K562 (cell line): Measurements from ENCODE around the gene TMEM107. TPM values are rescaled to one million over a fixed set of nuclear protein-coding genes. Genes with fewer than 3 reads are reported as not detected.
A peak's percentile ranks its signal among the peaks of the same experiment; 100 is the strongest.

Experiments
- ASH1L ChIP-seq: fragments of 450-650 bp; IDR thresholded peaks from 2 replicates; pipeline ENCODE4 v1.6.1; 2018; ENCODE audit warnings: borderline replicate concordance, mild to moderate bottlenecking, low read depth; ENCODE audit not compliant: partially characterized antibody
- EGR1 ChIP-seq: fragments of 450-650 bp; conservative IDR thresholded peaks from 2 replicates; pipeline ENCODE4 v1.6.1; 2017; ENCODE audit warnings: mild to moderate bottlenecking
- ETS2 ChIP-seq: IDR thresholded peaks from 2 replicates; pipeline ENCODE4 v1.6.1; 2016; ENCODE audit warnings: borderline replicate concordance, missing genetic modification characterization, mild to moderate bottlenecking, moderate library complexity, missing compliant biosample characterization; ENCODE audit not compliant: poor library complexity, severe bottlenecking
- HDAC8 ChIP-seq: fragments of 450-650 bp; IDR thresholded peaks from 2 replicates; pipeline ENCODE4 v1.6.1; 2016; ENCODE audit warnings: mild to moderate bottlenecking, missing genetic modification characterization, moderate library complexity, missing compliant biosample characterization
- MAFK ChIP-seq: IDR thresholded peaks from 2 replicates; pipeline ENCODE4 v1.6.1; 2011; ENCODE audit warnings: low read length, improper control_type of control experiment
- NR2F6 ChIP-seq: fragments of 450-650 bp; formaldehyde crosslinking; IDR thresholded peaks from 2 replicates; pipeline ENCODE4 v1.4.0; 2020; ENCODE audit warnings: mild to moderate bottlenecking
- RFX7 ChIP-seq: fragments of 250-450 bp; sonication (Bioruptor Pico); IDR thresholded peaks from 2 replicates; pipeline ENCODE4 v1.5.1; 2021; ENCODE audit warnings: mild to moderate bottlenecking
- RHOXF2B ChIP-seq: fragments of 250-450 bp; sonication (Bioruptor Pico); conservative IDR thresholded peaks from 2 replicates; pipeline ENCODE4 v1.5.1; 2021
- XRCC5 ChIP-seq: fragments of 200-400 bp; formaldehyde crosslinking; IDR thresholded peaks from 2 replicates; pipeline ENCODE4 v1.6.1; 2017; ENCODE audit warnings: low read depth, mild to moderate bottlenecking, low read length
- ZNF224 ChIP-seq: sonication (generic); formaldehyde crosslinking; IDR thresholded peaks from 2 replicates; pipeline ENCODE4 v1.8.0; 2022; ENCODE audit warnings: mild to moderate bottlenecking, missing genetic modification reagents
- polyA plus RNA-seq, 8 experiments: library from polyadenylated mRNA; depleted of rRNA in 4 of 8; stranded (reverse) in 5 of 8; unstranded in 3 of 8; fragments of >200 nt; fragmentation: Nextera tagmentation in 2 of 8; fragmentation: Illumina TruSeq in 1 of 8; extraction: Ambion mirVana in 2 of 8; extraction: Trizol in 1 of 8; gene quantifications; 2 replicates each; pipeline versions ENCODE4 v1.2.1 to v1.2.3, GENCODE V29; 2011 to 2014; ENCODE audit warnings: inconsistent platforms in 1 of 8, missing spikeins in 1 of 8
- total RNA-seq, 7 experiments: library from RNA; depleted of rRNA in 6 of 7; stranded (reverse); fragments of >200 nt in 6 of 7; fragmentation: Illumina TruSeq in 2 of 7; extraction: Trizol in 2 of 7; gene quantifications; 2 replicates each; pipeline versions ENCODE4 v1.2.1 to v1.2.3, GENCODE V29; 2011 to 2021; ENCODE audit warnings: low replicate concordance in 1 of 7
- TF ChIP-seq, protein P1 (sequence below): sonication (generic); formaldehyde crosslinking; IDR thresholded peaks from 2 replicates; pipeline ENCODE4 v1.8.0; 2022; ENCODE audit warnings: missing genetic modification reagents, mild to moderate bottlenecking, borderline replicate concordance
- TF ChIP-seq, protein P2 (sequence below): fragments of 450-650 bp; IDR thresholded peaks from 2 replicates; pipeline ENCODE4 v1.6.1; 2014; ENCODE audit warnings: low read depth, mild to moderate bottlenecking, moderate library complexity, borderline replicate concordance
- TF ChIP-seq, protein P3 (sequence below): sonication (generic); formaldehyde crosslinking; IDR thresholded peaks from 2 replicates; pipeline ENCODE4 v1.8.1; 2022; ENCODE audit warnings: missing genetic modification reagents
- TF ChIP-seq, protein P4 (sequence below): fragments of 450-650 bp; IDR thresholded peaks from 2 replicates; pipeline ENCODE4 v1.6.1; 2018; ENCODE audit warnings: mild to moderate bottlenecking, low read depth; ENCODE audit not compliant: partially characterized antibody
- TF ChIP-seq, protein P5 (sequence below), 2 experiments: fragments of 450-650 bp in 1 of 2; sonication (generic) in 1 of 2; formaldehyde crosslinking in 1 of 2; IDR thresholded peaks in 1 of 2; conservative IDR thresholded peaks in 1 of 2; 2 replicates each; pipeline versions ENCODE4 v1.6.1 to v1.8.1; 2016 to 2023; ENCODE audit warnings: mild to moderate bottlenecking in 2 of 2, moderate library complexity in 2 of 2, inconsistent platforms in 1 of 2, missing genetic modification reagents in 1 of 2
- TF ChIP-seq, protein P6 (sequence below): fragments of 250-450 bp; sonication (Bioruptor Pico); IDR thresholded peaks from 2 replicates; pipeline ENCODE4 v1.4.0; 2020; ENCODE audit warnings: mild to moderate bottlenecking, moderate library complexity

TMEM107 gene
- total and polyA plus RNA-seq, 9 of the 15 experiments (the other 6 are each of a cell fraction or from before 2014, with no cell fraction given) = 7.1 to 26.2 (median 16.9) TPM

DNA sequence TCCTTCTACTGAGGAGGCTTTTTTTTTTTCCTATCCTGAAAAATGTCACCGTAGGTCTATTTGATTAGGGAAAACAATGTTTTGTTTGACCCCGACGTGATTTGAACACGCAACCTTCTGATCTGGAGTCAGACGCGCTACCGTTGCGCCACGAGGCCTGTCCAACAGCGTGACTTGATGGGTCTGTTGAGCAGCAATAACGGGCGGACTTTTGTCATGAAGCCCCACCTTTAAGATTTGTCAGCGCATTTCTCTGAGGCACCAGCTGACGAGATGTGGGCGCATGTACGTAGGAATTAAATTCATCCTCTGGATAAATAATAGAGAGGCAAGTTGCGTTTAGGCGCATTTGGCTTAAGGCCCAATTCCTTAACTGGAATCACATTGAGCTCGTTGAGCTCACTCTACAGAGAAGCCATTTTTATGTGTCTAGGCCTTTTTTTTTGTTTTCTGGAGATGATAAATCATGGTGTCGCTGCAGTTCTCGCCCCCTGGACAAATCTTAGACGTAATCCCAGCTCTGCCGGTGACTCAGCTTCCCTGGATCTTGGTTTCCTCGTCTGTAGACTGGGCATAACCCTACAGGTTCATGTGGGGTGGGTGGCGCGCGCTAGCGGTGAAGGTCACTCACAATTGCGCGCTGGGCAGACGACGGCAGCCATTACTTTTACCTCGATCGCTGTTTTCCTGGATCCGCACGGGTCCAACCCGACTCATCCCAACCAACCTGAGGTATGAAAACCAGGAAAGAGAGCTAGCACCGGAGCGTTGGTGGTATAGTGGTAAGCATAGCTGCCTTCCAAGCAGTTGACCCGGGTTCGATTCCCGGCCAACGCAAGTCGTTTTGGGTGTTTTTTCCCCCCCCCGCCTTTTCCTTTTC, 44.8 kb upstream of the TMEM107 start (continued):
- TF ChIP-seq, protein P1, sequence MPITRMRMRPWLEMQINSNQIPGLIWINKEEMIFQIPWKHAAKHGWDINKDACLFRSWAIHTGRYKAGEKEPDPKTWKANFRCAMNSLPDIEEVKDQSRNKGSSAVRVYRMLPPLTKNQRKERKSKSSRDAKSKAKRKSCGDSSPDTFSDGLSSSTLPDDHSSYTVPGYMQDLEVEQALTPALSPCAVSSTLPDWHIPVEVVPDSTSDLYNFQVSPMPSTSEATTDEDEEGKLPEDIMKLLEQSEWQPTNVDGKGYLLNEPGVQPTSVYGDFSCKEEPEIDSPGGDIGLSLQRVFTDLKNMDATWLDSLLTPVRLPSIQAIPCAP (CRISPR knock-in tag) = no peak
- TF ChIP-seq RHOXF2B (CRISPR knock-in tag) = no peak
- TF ChIP-seq ZNF224 (CRISPR knock-in tag) = no peak
- no peak; the same call in 1 of the 2 replicates for TF ChIP-seq EGR1
- no peak for TF ChIP-seq XRCC5
- TF ChIP-seq NR2F6 (CRISPR knock-in tag) = no peak
- no peak for TF ChIP-seq RFX7
- TF ChIP-seq, protein P2, sequence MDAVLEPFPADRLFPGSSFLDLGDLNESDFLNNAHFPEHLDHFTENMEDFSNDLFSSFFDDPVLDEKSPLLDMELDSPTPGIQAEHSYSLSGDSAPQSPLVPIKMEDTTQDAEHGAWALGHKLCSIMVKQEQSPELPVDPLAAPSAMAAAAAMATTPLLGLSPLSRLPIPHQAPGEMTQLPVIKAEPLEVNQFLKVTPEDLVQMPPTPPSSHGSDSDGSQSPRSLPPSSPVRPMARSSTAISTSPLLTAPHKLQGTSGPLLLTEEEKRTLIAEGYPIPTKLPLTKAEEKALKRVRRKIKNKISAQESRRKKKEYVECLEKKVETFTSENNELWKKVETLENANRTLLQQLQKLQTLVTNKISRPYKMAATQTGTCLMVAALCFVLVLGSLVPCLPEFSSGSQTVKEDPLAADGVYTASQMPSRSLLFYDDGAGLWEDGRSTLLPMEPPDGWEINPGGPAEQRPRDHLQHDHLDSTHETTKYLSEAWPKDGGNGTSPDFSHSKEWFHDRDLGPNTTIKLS = no peak
- no peak for TF ChIP-seq ETS2
- TF ChIP-seq MAFK = no peak; the same call in 1 of the 2 replicates
- TF ChIP-seq, protein P3, sequence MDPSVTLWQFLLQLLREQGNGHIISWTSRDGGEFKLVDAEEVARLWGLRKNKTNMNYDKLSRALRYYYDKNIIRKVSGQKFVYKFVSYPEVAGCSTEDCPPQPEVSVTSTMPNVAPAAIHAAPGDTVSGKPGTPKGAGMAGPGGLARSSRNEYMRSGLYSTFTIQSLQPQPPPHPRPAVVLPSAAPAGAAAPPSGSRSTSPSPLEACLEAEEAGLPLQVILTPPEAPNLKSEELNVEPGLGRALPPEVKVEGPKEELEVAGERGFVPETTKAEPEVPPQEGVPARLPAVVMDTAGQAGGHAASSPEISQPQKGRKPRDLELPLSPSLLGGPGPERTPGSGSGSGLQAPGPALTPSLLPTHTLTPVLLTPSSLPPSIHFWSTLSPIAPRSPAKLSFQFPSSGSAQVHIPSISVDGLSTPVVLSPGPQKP (CRISPR knock-in tag) = no peak
- TF ChIP-seq, protein P4, sequence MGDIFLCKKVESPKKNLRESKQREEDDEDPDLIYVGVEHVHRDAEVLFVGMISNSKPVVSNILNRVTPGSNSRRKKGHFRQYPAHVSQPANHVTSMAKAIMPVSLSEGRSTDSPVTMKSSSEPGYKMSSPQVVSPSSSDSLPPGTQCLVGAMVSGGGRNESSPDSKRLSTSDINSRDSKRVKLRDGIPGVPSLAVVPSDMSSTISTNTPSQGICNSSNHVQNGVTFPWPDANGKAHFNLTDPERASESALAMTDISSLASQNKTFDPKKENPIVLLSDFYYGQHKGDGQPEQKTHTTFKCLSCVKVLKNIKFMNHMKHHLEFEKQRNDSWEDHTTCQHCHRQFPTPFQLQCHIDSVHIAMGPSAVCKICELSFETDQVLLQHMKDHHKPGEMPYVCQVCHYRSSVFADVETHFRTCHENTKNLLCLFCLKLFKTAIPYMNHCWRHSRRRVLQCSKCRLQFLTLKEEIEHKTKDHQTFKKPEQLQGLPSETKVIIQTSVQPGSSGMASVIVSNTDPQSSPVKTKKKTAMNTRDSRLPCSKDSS = no peak
- TF ChIP-seq, protein P5, sequence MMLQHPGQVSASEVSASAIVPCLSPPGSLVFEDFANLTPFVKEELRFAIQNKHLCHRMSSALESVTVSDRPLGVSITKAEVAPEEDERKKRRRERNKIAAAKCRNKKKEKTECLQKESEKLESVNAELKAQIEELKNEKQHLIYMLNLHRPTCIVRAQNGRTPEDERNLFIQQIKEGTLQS (IDR thresholded peaks at IDR 0.05) = peak; percentile 65
- TF ChIP-seq, protein P5 (CRISPR knock-in tag; conservative IDR thresholded peaks at IDR 0.05) = 0 out of 2 replicates have a peak, but pooled peaks have one; percentile 57
- no peak for TF ChIP-seq HDAC8 (tag)
- TF ChIP-seq, protein P6, sequence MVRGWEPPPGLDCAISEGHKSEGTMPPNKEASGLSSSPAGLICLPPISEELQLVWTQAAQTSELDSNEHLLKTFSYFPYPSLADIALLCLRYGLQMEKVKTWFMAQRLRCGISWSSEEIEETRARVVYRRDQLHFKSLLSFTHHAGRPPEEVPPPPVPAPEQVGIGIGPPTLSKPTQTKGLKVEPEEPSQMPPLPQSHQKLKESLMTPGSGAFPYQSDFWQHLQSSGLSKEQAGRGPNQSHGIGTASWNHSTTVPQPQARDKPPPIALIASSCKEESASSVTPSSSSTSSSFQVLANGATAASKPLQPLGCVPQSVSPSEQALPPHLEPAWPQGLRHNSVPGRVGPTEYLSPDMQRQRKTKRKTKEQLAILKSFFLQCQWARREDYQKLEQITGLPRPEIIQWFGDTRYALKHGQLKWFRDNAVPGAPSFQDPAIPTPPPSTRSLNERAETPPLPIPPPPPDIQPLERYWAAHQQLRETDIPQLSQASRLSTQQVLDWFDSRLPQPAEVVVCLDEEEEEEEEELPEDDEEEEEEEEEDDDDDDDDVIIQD (CRISPR knock-in tag) = no peak
- TF ChIP-seq ASH1L = no peak
